ENCODE results near the gene MOAP1.
"Not testable (repeated sequence)": the region's sequence is repeated elsewhere in the genome, so short reads cannot be mapped to it uniquely, and the experiment has no call there.

MOAP1 gene

DNA sequence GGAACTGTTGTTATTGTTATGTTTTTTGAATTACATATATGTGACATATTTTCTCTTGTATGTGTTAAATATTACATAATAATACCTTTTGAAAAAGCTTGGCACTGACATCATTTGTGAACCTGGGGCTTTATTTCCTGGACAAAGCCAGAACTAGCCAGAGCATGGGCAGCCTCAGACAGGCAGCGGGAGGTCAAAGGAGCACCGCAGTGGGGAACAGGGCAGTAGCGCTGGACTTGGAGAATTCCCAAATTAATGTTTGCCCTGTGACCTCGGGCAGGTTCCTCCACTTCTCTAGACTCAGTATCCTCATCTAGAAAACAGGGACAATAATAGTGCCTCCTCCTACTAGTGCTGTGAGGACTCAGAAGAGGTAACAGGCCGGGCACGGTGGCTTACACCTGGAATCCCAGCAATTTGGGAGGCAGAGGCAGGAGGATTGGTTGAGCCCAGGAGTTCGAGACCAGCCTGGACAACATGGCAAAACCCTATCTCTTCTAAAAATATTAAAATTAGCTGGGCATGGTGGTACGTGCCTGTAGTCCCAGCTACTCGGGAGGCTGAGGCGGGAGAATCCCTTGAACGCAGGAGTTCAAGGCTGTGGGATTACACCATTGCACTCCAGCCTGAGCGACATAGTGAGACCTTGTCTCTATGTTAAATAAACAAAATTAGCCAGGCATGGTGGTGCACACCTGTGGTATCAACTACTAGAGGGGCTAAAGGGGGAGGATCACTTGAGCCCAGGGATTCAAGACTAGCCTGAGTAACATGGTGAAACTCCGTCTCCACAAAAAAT, 41.6 kb downstream of the MOAP1 start:
- DNase-seq, result no peak

DNA sequence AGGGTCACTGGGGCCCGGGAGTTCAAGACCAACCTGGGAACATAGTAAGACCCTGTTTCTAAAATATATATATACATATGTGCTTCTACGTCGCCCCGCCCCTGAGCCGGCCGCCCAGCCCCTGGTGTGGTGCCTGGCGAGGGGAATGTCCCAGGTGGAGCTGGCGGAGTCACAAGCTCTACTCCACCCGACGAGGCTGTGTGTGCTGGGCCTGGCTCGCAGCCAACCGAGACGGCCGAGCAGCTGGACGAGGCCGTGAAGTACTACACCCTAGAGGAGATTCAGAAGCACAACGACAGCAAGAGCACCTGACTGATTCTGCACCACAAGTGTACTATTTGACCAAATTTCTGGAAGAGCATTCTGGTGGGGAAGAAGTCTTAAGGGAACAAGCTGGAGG, 46.8 kb downstream of the MOAP1 start:
- DNase-seq, result no peak

DNA sequence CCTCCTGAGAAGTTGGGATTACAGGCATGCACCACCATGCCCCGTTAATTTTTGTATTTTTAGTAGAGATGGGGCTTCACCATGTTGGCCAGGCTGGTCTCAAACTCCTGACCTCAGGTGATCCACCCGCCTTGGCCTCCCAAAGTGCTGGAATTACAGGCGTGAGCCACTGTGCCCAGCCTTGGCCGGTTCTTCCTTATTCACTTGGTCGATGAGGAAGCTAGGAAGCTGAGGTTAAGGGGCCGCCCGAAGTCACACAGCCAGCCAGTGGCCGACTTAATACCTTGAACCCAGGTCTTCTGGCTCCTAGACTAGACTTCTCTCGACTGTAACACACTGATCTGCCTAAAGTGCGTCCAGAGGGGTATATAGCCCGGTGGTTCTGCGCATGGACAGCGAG, 48.2 kb downstream of the MOAP1 start:
- not testable (repeated sequence) for DNase-seq

DNA sequence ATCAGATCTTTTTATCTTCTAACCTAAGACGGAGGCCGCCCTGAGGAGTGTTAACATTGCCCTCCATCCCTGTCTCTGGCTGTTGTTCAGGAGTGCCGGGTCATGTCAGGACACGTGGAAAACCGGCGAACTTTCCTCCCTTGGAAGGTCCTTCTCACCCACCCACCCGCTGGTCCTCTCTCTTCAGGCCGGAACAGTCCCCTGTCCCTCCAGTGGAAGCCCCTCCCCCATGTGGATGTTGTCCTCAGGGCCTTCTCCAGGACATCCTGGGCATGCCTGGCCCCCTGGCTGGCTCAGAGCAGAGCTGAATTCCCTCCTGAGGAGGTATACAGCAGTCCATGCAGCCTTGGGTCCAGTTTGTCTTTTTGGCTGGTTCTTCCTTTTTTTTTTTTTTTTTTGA, 48.7 kb downstream of the MOAP1 start:
- DNase-seq, result no peak

DNA sequence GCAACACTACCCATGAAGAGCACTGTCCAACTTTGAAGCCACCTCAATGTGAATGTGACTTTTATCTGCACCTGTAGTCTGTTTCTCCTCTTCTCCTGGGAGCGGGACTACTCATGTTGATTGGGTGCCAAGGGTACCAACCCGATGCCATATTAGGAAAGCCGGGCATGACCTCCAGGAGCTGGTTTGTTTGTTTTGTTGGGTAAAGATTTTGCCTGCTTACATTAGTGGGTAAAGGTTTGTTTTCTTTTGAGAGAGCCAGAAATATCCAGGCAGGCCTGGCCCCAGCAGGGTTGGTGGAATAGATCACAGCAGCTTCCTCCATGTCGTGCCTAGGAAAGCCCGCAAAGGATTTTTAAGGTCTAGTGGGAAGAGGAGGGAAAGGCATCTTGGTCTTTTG, 49.3 kb downstream of the MOAP1 start:
- DNase-seq, result no peak

DNA sequence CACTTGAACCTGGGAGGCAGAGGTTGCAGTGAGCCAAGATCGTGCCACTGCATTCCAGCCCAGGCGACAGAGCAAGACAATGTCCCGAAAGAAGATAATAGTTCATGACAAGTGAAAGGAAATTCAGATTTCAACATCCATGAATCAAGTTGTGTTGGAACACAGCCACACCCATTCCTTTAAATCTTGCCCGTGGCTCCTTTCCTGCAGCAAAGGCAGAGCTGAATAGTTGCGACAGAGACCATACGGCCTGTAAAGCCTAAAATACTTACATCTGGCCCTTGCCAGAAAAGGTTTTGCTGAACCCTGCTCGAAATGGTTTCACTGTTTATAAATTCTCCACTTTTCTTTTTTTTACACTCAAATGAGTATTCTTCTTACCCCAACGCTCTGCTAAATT, 51.2 kb downstream of the MOAP1 start:
- DNase-seq, result peak; percentile 59

DNA sequence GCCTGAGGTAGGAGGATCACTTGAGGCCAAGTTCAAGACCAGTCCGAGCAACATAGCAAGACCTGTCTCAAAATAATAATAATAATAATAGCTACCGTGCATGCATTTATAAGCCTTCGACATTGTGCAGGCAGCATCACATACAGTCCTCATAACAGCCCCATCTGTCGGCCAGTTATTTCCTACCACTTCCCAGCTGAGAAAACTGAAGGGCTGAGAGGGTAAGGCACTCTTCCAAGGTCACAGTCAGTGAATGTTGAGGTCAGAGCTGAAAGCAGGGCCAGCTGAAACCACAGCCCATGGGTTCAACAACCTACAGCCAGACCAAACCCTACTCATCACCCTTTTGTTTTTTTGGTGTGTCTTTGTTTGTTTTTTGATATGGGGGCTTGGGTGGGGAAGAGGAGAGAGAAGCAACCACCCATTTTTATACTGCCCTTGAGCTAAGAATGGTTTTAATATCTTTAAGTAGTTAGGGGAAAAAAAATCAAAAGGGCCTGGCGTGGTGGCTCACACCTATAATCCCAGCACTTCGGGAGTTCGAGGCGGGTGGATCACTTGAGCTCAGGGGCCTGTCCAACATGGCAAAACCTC, 52.1 kb downstream of the MOAP1 start:
- DNase-seq, result no peak

Data from NCI-H226 (cell line).